ENCODE results near the gene PFKL.

DNA sequence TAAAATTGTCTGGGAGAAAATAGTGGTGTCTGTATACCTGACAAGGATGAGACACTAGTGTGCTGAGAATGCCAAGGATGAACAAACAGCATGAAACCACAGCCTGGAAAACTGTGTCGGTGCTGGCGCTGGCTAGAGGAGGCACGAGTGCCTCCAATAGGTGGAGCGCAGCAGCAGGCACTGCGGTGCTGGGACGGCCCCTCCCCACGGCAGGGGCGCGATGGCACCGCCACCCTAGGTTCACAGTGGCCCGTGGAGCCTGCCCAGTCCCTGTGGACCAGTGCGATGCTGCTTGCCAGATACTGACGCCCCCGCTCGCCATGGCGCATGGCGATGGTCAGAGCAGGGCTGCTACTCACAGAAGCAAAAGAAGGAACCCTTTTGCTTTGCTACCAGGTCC, 32.5 kb downstream of the PFKL start:
- no peak for TF ChIP-seq CTCF (IDR thresholded peaks at IDR 0.05)
- TF ChIP-seq EZH2 (IDR thresholded peaks at IDR 0.05; ENCODE audit: borderline replicate concordance, insufficient read depth, low read depth, low read length, poor library complexity, severe bottlenecking) = no peak
